GM12874 (cell line): Measurements from ENCODE around the gene HCFC1R1.
A peak's percentile ranks its signal among the peaks of the same experiment; 100 is the strongest.

ENCODE experiments used
- CTCF ChIP-seq: IDR thresholded peaks from 2 replicates; pipeline ENCODE4 v1.5.1; 2011; ENCODE audit warnings: low read depth, mild to moderate bottlenecking, control low read depth, low read length, moderate library complexity; ENCODE audit not compliant: insufficient read depth

Gene HCFC1R1

DNA sequence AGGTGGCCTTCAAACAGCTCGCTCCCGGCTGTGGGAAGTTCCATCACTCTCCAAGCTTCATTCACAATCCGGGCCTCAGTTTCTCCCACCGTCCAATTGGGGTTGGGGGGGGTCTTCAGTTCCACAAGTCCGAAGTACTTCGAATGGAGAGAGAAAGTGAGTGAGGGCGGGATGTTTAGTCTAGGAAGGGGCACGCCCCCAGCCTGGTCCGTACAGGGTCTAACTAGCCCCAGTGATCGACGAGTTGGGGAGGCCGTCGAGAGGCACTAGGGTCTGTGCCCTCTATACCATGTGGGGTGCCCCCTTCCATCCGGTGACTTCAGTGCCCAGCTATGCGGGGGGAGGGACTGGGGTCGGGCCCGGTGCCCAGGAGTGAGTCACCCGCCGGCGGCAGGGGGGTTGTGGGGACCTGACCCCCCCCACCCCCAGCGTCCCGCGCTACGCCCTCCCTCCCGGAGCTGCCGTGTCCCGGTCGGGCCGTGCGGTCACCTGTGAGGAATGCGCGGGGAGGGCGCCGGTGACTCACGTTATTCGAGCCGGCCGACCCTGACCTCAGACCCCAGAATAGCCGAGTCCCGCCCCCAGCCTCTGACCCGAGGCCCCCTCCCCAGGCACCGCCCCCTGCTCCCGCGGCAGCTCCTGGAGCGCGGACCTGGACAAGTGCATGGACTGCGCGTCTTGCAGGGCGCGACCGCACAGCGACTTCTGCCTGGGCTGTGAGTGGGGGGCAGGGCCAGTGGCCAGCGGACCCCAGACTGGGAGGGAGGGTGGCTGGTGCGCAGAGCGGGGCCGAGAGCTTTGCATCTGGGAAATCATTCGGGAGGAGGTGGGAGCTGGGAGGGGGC is 2.9 kb downstream of the HCFC1R1 start:
- no peak for TF ChIP-seq CTCF

- 0 out of 2 replicates have a peak, but pooled peaks have one; percentile 3 for TF ChIP-seq CTCF
Observed at GRCh38 chr16:3020247-3020603, 3.5 kb downstream of the HCFC1R1 start, which contains the start of gene TNFRSF12A. Gene TNFRSF12A, plus strand, starts transcription at chr16:3020368. Its CDS starts 30 bp downstream, at chr16:3020398.

DNA sequence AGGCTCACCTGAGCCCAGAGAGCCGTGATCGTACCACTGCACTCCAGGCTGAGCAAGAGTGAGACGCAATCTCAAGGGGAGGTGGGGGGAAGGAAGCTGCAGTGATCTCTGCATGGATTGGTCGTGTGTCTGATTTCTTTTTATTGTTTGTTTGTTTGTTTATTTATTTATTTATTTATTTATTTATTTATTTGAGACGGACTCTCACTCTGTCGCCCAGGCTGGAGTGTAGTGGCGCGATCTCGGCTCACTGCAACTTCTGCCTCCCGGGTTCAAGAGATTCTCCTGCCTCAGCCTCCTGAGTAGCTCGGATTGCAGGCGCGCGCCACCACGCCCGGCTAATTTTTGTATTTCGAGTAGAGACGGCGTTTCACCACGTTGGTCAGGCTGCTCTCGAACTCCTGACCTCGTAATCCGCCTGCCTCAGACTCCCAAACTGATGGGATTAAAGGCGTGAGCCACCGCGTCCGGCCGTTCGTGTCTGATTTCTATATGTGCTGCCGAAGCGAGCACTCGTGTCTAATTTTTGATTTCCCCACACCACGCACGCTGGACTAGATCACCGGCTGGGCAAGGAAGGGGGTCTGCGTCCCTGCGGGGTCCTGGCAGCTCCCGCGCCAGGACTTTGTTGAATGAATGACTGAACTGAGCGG is 4.0 kb downstream of the HCFC1R1 start:
- no peak for TF ChIP-seq CTCF

DNA sequence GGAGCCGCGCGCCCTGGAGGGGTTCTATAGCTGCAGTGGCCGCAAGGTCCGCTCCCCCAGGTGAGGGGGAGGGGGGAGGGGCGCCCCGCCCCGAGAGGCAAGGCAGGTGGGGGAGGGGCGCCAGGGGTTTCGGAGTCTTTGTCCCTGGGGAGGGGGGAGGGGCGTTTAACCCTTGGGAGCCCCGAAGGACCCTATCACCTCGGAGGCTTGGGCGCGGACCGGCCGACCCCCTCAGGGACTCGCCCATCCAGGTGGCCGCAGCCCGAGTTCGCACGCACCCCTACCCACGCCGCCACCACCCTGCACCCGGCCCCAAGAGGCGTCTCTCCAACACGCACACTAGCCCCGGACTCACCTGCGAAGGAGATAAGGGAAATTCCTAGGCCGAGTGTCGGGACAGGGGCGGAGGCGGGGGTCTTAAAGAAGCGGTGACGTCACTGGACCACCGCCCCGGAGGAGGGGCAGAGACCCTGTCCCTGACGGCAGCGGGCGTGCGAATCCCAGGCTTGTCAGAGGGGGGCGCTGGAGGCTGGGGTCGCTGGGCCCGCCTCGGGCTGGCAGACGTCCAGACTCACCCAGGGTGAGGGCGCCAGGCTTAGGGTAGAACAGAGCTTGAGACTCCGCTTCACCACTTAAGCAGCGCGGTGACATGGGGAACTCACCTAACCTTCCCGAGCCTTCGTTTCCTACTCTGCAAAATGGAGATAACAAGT is 5.8 kb downstream of the HCFC1R1 start, which contains the start of gene CLDN6:
TSS of gene CLDN6 (minus strand) at position 390 of the 713 bp plus-strand sequence. CDS start 2,162 bp downstream, outside the sequence.
- TF ChIP-seq CTCF, result peak; percentile 59

DNA sequence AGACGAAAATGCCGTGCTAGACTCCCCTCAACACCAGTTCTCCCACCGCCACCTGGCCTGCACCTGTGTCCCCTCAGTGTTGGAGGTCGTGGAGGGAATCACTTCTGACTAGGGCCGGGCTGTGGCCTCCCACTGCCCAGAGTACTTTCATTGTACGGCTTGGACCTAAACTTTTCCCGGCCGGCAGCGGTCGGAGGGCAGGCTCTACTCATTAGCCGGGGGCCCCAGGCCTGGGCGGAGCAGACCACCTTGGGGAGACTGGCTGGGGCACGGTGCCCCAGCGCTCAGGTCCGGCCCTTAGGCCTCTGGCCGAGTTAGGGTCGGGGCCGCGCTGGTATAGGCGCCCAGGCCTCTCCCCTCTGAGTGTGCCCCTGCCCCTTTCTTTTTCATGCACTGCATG is 6.4 kb downstream of the HCFC1R1 start:
- no peak for TF ChIP-seq CTCF

DNA sequence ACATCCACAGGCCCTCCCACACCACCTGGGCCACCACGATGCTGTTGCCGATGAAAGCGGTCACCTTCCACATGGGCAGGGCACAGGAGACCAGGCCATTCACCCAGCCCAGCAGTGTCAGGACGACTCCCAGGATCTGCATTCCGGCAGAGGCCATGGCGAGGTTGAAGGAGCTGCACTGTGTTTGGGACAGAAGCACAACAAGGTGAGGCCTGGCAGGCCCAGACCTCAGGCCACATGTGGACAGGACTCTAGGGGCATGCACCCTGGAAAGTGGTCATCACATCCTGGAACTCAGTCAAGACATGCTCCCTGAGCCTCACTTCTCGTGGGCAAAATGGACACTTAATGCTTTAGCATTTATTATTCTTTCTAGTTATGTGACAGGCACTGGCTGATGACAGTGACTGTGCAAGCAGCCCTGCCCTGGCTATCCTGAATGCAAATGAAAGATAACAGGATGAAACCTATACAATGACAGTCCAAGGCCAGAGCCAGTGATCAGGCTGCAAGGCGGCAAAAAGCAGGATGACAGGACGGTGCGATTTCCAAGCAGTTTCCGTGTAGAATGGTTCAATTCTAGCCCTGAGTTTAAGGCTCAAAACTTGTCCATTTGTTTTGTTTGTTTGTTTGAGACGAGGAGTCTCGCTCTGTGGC is 7.7 kb downstream of the HCFC1R1 start:
- no peak for TF ChIP-seq CTCF

GRCh38 chr16:3014971-3015370 is 8.8 kb downstream of the HCFC1R1 start:
- no peak for TF ChIP-seq CTCF
